HG02938 (cell line): Measurements from ENCODE around the gene IQSEC3.

Experiments used
- ATAC-seq: cut with Tn5 transposase; IDR thresholded peaks from one replicate; pipeline ENCODE4 v1.9.1; 2021; ENCODE audit warnings: mild to moderate bottlenecking, moderate library complexity; ENCODE audit not compliant: unreplicated experiment

The IQSEC3 gene

GRCh38 chr12:159156-159782 is 92.7 kb downstream of the IQSEC3 start:
- ATAC-seq: no peak

- no peak for ATAC-seq
These were observed 94.3 kb downstream of the IQSEC3 start for GRCh38 chr12:160858-161257.

- ATAC-seq: no peak
These were observed 95.3 kb downstream of the IQSEC3 start for GRCh38 chr12:161823-162222.

GRCh38 chr12:162467-163307 is 96.1 kb downstream of the IQSEC3 start:
- no peak for ATAC-seq

GRCh38 chr12:163406-163986 is 96.9 kb downstream of the IQSEC3 start:
- ATAC-seq: no peak

GRCh38 chr12:164207-164606 is 97.6 kb downstream of the IQSEC3 start:
- ATAC-seq: no peak

GRCh38 chr12:165862-166368 is 99.3 kb downstream of the IQSEC3 start:
- ATAC-seq: no peak

GRCh38 chr12:166425-167075 is 100.0 kb downstream of the IQSEC3 start:
- no peak for ATAC-seq

- no peak for ATAC-seq
These were observed 101.5 kb downstream of the IQSEC3 start for GRCh38 chr12:167959-168600.

GRCh38 chr12:168763-169525 is 102.4 kb downstream of the IQSEC3 start:
- no peak for ATAC-seq

- no peak for ATAC-seq
These were observed 103.2 kb downstream of the IQSEC3 start for GRCh38 chr12:169528-170370.

GRCh38 chr12:170371-171225 is 104.0 kb downstream of the IQSEC3 start:
- no peak for ATAC-seq

GRCh38 chr12:171276-171675 is 104.7 kb downstream of the IQSEC3 start:
- ATAC-seq: no peak

GRCh38 chr12:171743-172676 is 105.4 kb downstream of the IQSEC3 start:
- ATAC-seq: no peak

GRCh38 chr12:172732-173161 is 106.2 kb downstream of the IQSEC3 start:
- no peak for ATAC-seq

GRCh38 chr12:174124-174523 is 107.6 kb downstream of the IQSEC3 start:
- ATAC-seq: no peak

- no peak for ATAC-seq
These were observed 108.0 kb downstream of the IQSEC3 start for GRCh38 chr12:174596-174995.
